IMR-90 (cell line): ENCODE results near the gene SMC5. TPM values are rescaled to one million over a fixed set of nuclear protein-coding genes. Genes with fewer than 3 reads are reported as not detected.

Experiments
- ATAC-seq: fragments of 200-7000 bp; cut with Tn5 transposase; 2 replicates; pipeline ENCODE4 v1.9.1; 2020; ENCODE audit warnings: low read depth, mild to moderate bottlenecking, moderate library complexity
- BruUV-seq: library from RNA; stranded (reverse); fragments of 400-500 nt; replicated peaks from 2 replicates; lab custom pipeline; 2021; lab: Mats Ljungman, UMichigan
- CTCF ChIA-PET: fragments of 300-600 bp; formaldehyde crosslinking; extraction: SDS; loops from one replicate; lab custom pipeline; 2021; ENCODE audit warnings: antibody characterized with exemption; lab: Yijun Ruan, JAX
- POLR2A ChIA-PET: fragments of 300-600 bp; sonication (Branson Sonifier 250); formaldehyde crosslinking; loops from one replicate; lab custom pipeline; 2022; ENCODE audit warnings: antibody characterized with exemption; ENCODE audit not compliant: unreplicated experiment; lab: Charles Lee
- DNase-seq: peaks from one replicate; pipeline ENCODE4 v3.0.0; 2013
- H2AFZ ChIP-seq: replicated peaks from 2 replicates; pipeline ENCODE3; 2013; ENCODE audit warnings: low read length, mild to moderate bottlenecking; ENCODE audit not compliant: poor library complexity
- H2AK5ac ChIP-seq: 2 replicates; pipeline ENCODE4 v1.6.1; 2013; ENCODE audit warnings: low read depth, low read length, inconsistent platforms
- H2AK9ac ChIP-seq: replicated peaks from 2 replicates; pipeline ENCODE3; 2013; ENCODE audit warnings: mild to moderate bottlenecking, low read depth, low read length, moderate library complexity; ENCODE audit not compliant: poor library complexity
- H2BK120ac ChIP-seq: 2 replicates; pipeline ENCODE4 v1.6.1; 2013; ENCODE audit warnings: low read depth, low read length, inconsistent platforms
- H2BK15ac ChIP-seq: 3 replicates; pipeline ENCODE4 v1.6.1; 2013; ENCODE audit warnings: low read depth, low read length, inconsistent platforms
- H2BK20ac ChIP-seq: 2 replicates; pipeline ENCODE4 v1.6.1; 2013; ENCODE audit warnings: low read depth, mild to moderate bottlenecking, inconsistent platforms, low read length, moderate library complexity
- H2BK5ac ChIP-seq: 2 replicates; pipeline ENCODE4 v1.6.1; 2013; ENCODE audit warnings: mild to moderate bottlenecking, low read depth, low read length, inconsistent platforms; ENCODE audit not compliant: poor library complexity, severe bottlenecking
- H3K14ac ChIP-seq: replicated peaks from 2 replicates; pipeline ENCODE4 v1.6.1; 2013; ENCODE audit warnings: low read depth, low read length, inconsistent platforms
- H3K18ac ChIP-seq: 2 replicates; pipeline ENCODE4 v1.6.1; 2013; ENCODE audit warnings: low read depth, low read length, control low read depth
- H3K23ac ChIP-seq: 2 replicates; pipeline ENCODE4 v1.6.1; 2013; ENCODE audit warnings: low read depth, low read length, inconsistent platforms
- H3K27ac ChIP-seq: 2 replicates; pipeline ENCODE4 v1.5.1; 2013; ENCODE audit warnings: mild to moderate bottlenecking, control low read depth, low read length; ENCODE audit not compliant: insufficient read depth
- H3K27me3 ChIP-seq: 2 replicates; pipeline ENCODE4 v1.6.1; 2013; ENCODE audit warnings: low read length; ENCODE audit not compliant: control insufficient read depth, insufficient read depth
- H3K36me3 ChIP-seq: 2 replicates; pipeline ENCODE4 v1.6.1; 2013; ENCODE audit warnings: low read length, mixed read lengths; ENCODE audit not compliant: control insufficient read depth, insufficient read depth
- H3K4ac ChIP-seq: 2 replicates; pipeline ENCODE4 v1.6.1; 2013; ENCODE audit warnings: low read depth, low read length, inconsistent platforms
- H3K4me1 ChIP-seq: 2 replicates; pipeline ENCODE4 v1.6.1; 2013; ENCODE audit warnings: low read length, mixed read lengths; ENCODE audit not compliant: control insufficient read depth, insufficient read depth
- H3K4me2 ChIP-seq: 2 replicates; pipeline ENCODE4 v1.6.1; 2013; ENCODE audit warnings: low read depth, mild to moderate bottlenecking, control low read depth, low read length, moderate library complexity
- H3K4me3 ChIP-seq: 2 replicates; pipeline ENCODE4 v1.5.1; 2013; ENCODE audit warnings: low read depth, mild to moderate bottlenecking, control low read depth, low read length, moderate library complexity; ENCODE audit not compliant: insufficient read depth
- H3K56ac ChIP-seq: 2 replicates; pipeline ENCODE4 v1.6.1; 2013; ENCODE audit warnings: low read length, inconsistent platforms; ENCODE audit not compliant: insufficient read depth; ENCODE audit errors: extremely low read depth
- H3K79me1 ChIP-seq, 2 experiments: 2 replicates each; pipeline ENCODE4 v1.6.1; 2013; ENCODE audit warnings: low read length in 2 of 2, inconsistent platforms in 1 of 2, low read depth in 1 of 2
- H3K9ac ChIP-seq: 2 replicates; pipeline ENCODE4 v1.6.1; 2013; ENCODE audit warnings: low read depth, low read length, control low read depth
- H3K9me1 ChIP-seq: 2 replicates; pipeline ENCODE4 v1.6.1; 2013; ENCODE audit warnings: low read length, inconsistent platforms; ENCODE audit not compliant: insufficient read depth
- H3K9me3 ChIP-seq: 2 replicates; pipeline ENCODE4 v1.6.1; 2013; ENCODE audit warnings: low read length; ENCODE audit not compliant: control insufficient read depth, insufficient read depth
- H4K20me1 ChIP-seq: 2 replicates; pipeline ENCODE4 v1.6.1; 2013; ENCODE audit warnings: low read length, inconsistent platforms; ENCODE audit not compliant: insufficient read depth
- H4K5ac ChIP-seq: 2 replicates; pipeline ENCODE4 v1.6.1; 2013; ENCODE audit warnings: mild to moderate bottlenecking, low read depth, low read length, control low read depth
- H4K8ac ChIP-seq, 2 experiments: 2 replicates each; pipeline ENCODE4 v1.6.1; 2013; ENCODE audit warnings: low read depth in 2 of 2, low read length in 2 of 2, control low read depth in 1 of 2, inconsistent platforms in 1 of 2
- H4K91ac ChIP-seq: 2 replicates; pipeline ENCODE4 v1.6.1; 2013; ENCODE audit warnings: low read depth, low read length, inconsistent platforms; ENCODE audit not compliant: insufficient read depth
- CEBPB ChIP-seq: IDR thresholded peaks from 2 replicates; pipeline ENCODE4 v1.6.1; 2012; ENCODE audit warnings: low read depth, low read length, improper control_type of control experiment
- SMC3 ChIP-seq: fragments of 150-350 bp; IDR thresholded peaks from 2 replicates; pipeline ENCODE4 v1.6.1; 2016; ENCODE audit warnings: low read depth, mild to moderate bottlenecking, antibody characterized with exemption, low read length, moderate library complexity
- WGBS, 2 experiments: methylation state at CpG; one replicate each; pipeline versions ENCODE4 v1.1.5 to v1.1.7; 2013; ENCODE audit warnings: missing lambda C conversion rate in 2 of 2; ENCODE audit not compliant: insufficient read length in 1 of 2; ENCODE audit errors: extremely low coverage in 2 of 2; 5-methylcytosine and 5-hydroxymethylcytosine counted together
- dilution Hi-C: fragments of 300-500 bp; cut with HindIII; formaldehyde crosslinking; loops from one replicate; pipeline ENCODE4 v1.14.3; 2018; ENCODE audit warnings: low sequenced_read_pairs; ENCODE audit not compliant: unreplicated experiment
- in situ Hi-C: fragments of 300-500 bp; cut with MboI; formaldehyde crosslinking; loops from 3 replicates; pipeline ENCODE4 v1.14.3; 2019; ENCODE audit warnings: low sequenced_read_pairs, inconsistent platforms, mixed read lengths
- intact Hi-C: fragments of 100-400 bp; cut with micrococcal nuclease; formaldehyde crosslinking; loops from 2 replicates; pipeline ENCODE4 v1.10.0; 2022
- polyA plus RNA-seq, 3 experiments: library from polyadenylated mRNA; depleted of rRNA; stranded (reverse); fragments of >200 nt; gene quantifications; 2 replicates each; pipeline ENCODE4 v1.2.3, GENCODE V29; 2012; ENCODE audit warnings: low replicate concordance in 1 of 3
- total RNA-seq: library from RNA; depleted of rRNA; stranded (reverse); fragments of >200 nt; gene quantifications from 2 replicates; pipeline ENCODE4 v1.2.3, GENCODE V29; 2012

Gene SMC5
- total and polyA plus RNA-seq, 2 of the 4 experiments (the other 2 are of a cell fraction), result 12.0 to 13.3 TPM

DNA sequence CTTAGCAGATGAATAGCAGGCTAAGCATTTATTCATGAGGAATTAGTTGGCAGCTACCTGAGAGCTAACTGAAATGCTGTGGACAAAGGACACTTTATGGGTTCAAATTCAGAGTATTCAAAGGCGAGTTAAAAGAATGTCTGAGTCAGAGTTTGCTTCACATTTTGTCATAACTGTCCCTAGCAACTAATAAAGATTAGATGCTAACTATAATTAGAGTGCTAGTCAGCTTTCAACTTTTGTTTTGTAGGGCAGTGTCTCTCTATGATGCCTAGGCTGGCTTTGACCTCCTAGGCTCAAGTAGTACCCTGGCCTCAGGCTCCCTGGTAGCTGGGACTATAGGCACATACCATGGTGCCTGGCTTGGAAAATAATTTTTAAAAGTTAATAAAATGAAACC, 4.6 kb downstream of the SMC5 start:
- Histone ChIP-seq H3K23ac (peak overlapping the region; percentile 84; the same call in 1 of the 2 replicates), H4K5ac (no peak overlapping the region), H3K4me3 (no peak overlapping the region), H3K56ac (no peak overlapping the region), H3K9me1 (peaks cover 6% of the 10 kb centered on the region), H3K4me2 (peak overlapping the region; percentile 11; the same call in 1 of the 2 replicates), H3K18ac (peak overlapping the region; percentile 50; the same call in 1 of the 2 replicates), H2BK15ac (no peak overlapping the region), H3K79me1 (peaks cover 14 to 59% of the 10 kb centered on the region in 2 experiments), H2AFZ (no peak overlapping the region), H4K8ac (no peak overlapping the region), H2AK9ac (no peak overlapping the region), H3K27ac (peak overlapping the region; percentile 23; the same call in 1 of the 2 replicates), H3K4ac (no peak overlapping the region; the same call in 1 of the 2 replicates), H2BK20ac (no peak overlapping the region), H4K20me1 (peaks cover 25% of the 10 kb centered on the region), H2BK120ac (no peak overlapping the region), H3K36me3 (peaks cover 31% of the 10 kb centered on the region), H2BK5ac (peak overlapping the region; percentile 79), H3K9ac (no peak overlapping the region), H3K4me1 (peaks cover 13% of the 10 kb centered on the region; the same call in 1 of the 2 replicates), H3K9me3 (0 out of 2 replicates have a peak, but pooled peaks cover 2% of the 10 kb centered on the region), H3K27me3 (no peaks in the 10 kb centered on the region), H4K91ac (no peak overlapping the region), H2AK5ac (no peak overlapping the region), H3K14ac (0 out of 2 replicates have a peak overlapping the region, but pooled peaks have one; percentile 48)
- ChIA-PET POLR2A (no interaction called here), CTCF (interaction anchor here (0.8 kb wide), 1 partner anchor 291 kb away, joined by 9 read pairs; no protein-coding TSS in a partner anchor)
- dilution Hi-C loops (no loop called here), in situ Hi-C loops (no loop called here), intact Hi-C loops (no loop called here)
- ATAC-seq (no peak), DNase-seq (peak; percentile 57)
- no CpG with 5 or more reads among the region's 1 CpG for WGBS, 2 experiments
- no TSS peak for BruUV-seq
- no peak for TF ChIP-seq SMC3
- TF ChIP-seq CEBPB, result peak; percentile 61
